ENCODE measurements around the gene ITGB8.

ITGB8 gene

GRCh38 chr7:20440472-20441105 lies 109.9 kb downstream of the ITGB8 start:
- ATAC-seq: 0 out of 3 replicates have a peak, but pooled peaks have one; percentile 53
- TF ChIP-seq, protein P1, sequence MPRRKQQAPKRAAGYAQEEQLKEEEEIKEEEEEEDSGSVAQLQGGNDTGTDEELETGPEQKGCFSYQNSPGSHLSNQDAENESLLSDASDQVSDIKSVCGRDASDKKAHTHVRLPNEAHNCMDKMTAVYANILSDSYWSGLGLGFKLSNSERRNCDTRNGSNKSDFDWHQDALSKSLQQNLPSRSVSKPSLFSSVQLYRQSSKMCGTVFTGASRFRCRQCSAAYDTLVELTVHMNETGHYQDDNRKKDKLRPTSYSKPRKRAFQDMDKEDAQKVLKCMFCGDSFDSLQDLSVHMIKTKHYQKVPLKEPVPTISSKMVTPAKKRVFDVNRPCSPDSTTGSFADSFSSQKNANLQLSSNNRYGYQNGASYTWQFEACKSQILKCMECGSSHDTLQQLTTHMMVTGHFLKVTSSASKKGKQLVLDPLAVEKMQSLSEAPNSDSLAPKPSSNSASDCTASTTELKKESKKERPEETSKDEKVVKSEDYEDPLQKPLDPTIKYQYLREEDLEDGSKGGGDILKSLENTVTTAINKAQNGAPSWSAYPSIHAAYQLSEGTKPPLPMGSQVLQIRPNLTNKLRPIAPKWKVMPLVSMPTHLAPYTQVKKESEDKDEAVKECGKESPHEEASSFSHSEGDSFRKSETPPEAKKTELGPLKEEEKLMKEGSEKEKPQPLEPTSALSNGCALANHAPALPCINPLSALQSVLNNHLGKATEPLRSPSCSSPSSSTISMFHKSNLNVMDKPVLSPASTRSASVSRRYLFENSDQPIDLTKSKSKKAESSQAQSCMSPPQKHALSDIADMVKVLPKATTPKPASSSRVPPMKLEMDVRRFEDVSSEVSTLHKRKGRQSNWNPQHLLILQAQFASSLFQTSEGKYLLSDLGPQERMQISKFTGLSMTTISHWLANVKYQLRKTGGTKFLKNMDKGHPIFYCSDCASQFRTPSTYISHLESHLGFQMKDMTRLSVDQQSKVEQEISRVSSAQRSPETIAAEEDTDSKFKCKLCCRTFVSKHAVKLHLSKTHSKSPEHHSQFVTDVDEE (CRISPR knock-in tag; IDR thresholded peaks at IDR 0.05): no peak
- TF ChIP-seq SNAI2 (CRISPR knock-in tag; IDR thresholded peaks at IDR 0.05): no peak
- no peak for TF ChIP-seq ZC3H10 (CRISPR knock-in tag; IDR thresholded peaks at IDR 0.05)
- no peak for TF ChIP-seq ESRRG (CRISPR knock-in tag; IDR thresholded peaks at IDR 0.05)
- no peak for TF ChIP-seq POU6F1 (CRISPR knock-in tag; IDR thresholded peaks at IDR 0.05; ENCODE audit: borderline replicate concordance, low read depth)
- TF ChIP-seq, protein P2, sequence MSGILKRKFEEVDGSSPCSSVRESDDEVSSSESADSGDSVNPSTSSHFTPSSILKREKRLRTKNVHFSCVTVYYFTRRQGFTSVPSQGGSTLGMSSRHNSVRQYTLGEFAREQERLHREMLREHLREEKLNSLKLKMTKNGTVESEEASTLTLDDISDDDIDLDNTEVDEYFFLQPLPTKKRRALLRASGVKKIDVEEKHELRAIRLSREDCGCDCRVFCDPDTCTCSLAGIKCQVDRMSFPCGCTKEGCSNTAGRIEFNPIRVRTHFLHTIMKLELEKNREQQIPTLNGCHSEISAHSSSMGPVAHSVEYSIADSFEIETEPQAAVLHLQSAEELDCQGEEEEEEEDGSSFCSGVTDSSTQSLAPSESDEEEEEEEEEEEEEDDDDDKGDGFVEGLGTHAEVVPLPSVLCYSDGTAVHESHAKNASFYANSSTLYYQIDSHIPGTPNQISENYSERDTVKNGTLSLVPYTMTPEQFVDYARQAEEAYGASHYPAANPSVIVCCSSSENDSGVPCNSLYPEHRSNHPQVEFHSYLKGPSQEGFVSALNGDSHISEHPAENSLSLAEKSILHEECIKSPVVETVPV (CRISPR knock-in tag; IDR thresholded peaks at IDR 0.05): no peak
- no peak for TF ChIP-seq TOX (CRISPR knock-in tag; IDR thresholded peaks at IDR 0.05; ENCODE audit: borderline replicate concordance)
- TF ChIP-seq ARNTL (CRISPR knock-in tag; IDR thresholded peaks at IDR 0.05; ENCODE audit: borderline replicate concordance, low read depth): no peak
- TF ChIP-seq RARB (CRISPR knock-in tag; IDR thresholded peaks at IDR 0.05): no peak
- no peak for TF ChIP-seq CSDC2 (CRISPR knock-in tag; IDR thresholded peaks at IDR 0.05)
- no peak for TF ChIP-seq PATZ1 (CRISPR knock-in tag; IDR thresholded peaks at IDR 0.05; ENCODE audit: borderline replicate concordance)
- no peak for TF ChIP-seq ZFP3 (CRISPR knock-in tag; IDR thresholded peaks at IDR 0.05)

- no peak for ATAC-seq
- no peak for TF ChIP-seq ARNTL (CRISPR knock-in tag; IDR thresholded peaks at IDR 0.05; ENCODE audit: borderline replicate concordance, low read depth)
- no peak for TF ChIP-seq ZNF8 (CRISPR knock-in tag; IDR thresholded peaks at IDR 0.05)
- no peak for TF ChIP-seq BACH2 (CRISPR knock-in tag; IDR thresholded peaks at IDR 0.05; ENCODE audit: borderline replicate concordance)
- TF ChIP-seq ZNF70 (CRISPR knock-in tag; IDR thresholded peaks at IDR 0.05): no peak
- no peak for TF ChIP-seq OSR1 (CRISPR knock-in tag; IDR thresholded peaks at IDR 0.05)
- no peak for TF ChIP-seq ZNF565 (CRISPR knock-in tag; conservative IDR thresholded peaks at IDR 0.05; ENCODE audit: low read depth)
- no peak for TF ChIP-seq PATZ1 (CRISPR knock-in tag; IDR thresholded peaks at IDR 0.05; ENCODE audit: borderline replicate concordance)
- TF ChIP-seq TCF4 (CRISPR knock-in tag; IDR thresholded peaks at IDR 0.05; ENCODE audit: borderline replicate concordance): no peak
- TF ChIP-seq POU6F1 (CRISPR knock-in tag; IDR thresholded peaks at IDR 0.05; ENCODE audit: borderline replicate concordance, low read depth): no peak
- TF ChIP-seq, protein P3, sequence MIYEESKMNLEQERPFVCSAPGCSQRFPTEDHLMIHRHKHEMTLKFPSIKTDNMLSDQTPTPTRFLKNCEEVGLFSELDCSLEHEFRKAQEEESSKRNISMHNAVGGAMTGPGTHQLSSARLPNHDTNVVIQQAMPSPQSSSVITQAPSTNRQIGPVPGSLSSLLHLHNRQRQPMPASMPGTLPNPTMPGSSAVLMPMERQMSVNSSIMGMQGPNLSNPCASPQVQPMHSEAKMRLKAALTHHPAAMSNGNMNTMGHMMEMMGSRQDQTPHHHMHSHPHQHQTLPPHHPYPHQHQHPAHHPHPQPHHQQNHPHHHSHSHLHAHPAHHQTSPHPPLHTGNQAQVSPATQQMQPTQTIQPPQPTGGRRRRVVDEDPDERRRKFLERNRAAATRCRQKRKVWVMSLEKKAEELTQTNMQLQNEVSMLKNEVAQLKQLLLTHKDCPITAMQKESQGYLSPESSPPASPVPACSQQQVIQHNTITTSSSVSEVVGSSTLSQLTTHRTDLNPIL (CRISPR knock-in tag; IDR thresholded peaks at IDR 0.05; ENCODE audit: low read depth): no peak
- no peak for TF ChIP-seq GLIS3 (CRISPR knock-in tag; IDR thresholded peaks at IDR 0.05)
- TF ChIP-seq, protein P2 (CRISPR knock-in tag; IDR thresholded peaks at IDR 0.05): no peak
- TF ChIP-seq ZFP3 (CRISPR knock-in tag; IDR thresholded peaks at IDR 0.05): no peak
- no peak for TF ChIP-seq CSDC2 (CRISPR knock-in tag; IDR thresholded peaks at IDR 0.05)
- TF ChIP-seq PPARA (CRISPR knock-in tag; IDR thresholded peaks at IDR 0.05; ENCODE audit: borderline replicate concordance): no peak
- TF ChIP-seq ESRRG (CRISPR knock-in tag; IDR thresholded peaks at IDR 0.05): no peak
- TF ChIP-seq SNAI2 (CRISPR knock-in tag; IDR thresholded peaks at IDR 0.05): no peak
These were observed 110.6 kb downstream of the ITGB8 start for GRCh38 chr7:20441346-20441745.
